GM12875 (cell line): Measurements from ENCODE around the gene CAMKV.

Experiments
- H3K4me3 ChIP-seq: one replicate; pipeline ENCODE4 v1.5.1; 2011; ENCODE audit warnings: low read depth, low read length, control low read depth
- TF ChIP-seq, protein P1 (sequence below): IDR thresholded peaks from 2 replicates; pipeline ENCODE4 v1.5.1; 2011; ENCODE audit warnings: low read depth, mild to moderate bottlenecking, control low read depth, inconsistent platforms, low read length, moderate library complexity, borderline replicate concordance; ENCODE audit not compliant: insufficient read depth

CAMKV gene

GRCh38 chr3:49844464-49845183 lies 25.1 kb downstream of the CAMKV start:
- no peak overlapping the region for H3K4me3 ChIP-seq
- TF ChIP-seq, protein P1, sequence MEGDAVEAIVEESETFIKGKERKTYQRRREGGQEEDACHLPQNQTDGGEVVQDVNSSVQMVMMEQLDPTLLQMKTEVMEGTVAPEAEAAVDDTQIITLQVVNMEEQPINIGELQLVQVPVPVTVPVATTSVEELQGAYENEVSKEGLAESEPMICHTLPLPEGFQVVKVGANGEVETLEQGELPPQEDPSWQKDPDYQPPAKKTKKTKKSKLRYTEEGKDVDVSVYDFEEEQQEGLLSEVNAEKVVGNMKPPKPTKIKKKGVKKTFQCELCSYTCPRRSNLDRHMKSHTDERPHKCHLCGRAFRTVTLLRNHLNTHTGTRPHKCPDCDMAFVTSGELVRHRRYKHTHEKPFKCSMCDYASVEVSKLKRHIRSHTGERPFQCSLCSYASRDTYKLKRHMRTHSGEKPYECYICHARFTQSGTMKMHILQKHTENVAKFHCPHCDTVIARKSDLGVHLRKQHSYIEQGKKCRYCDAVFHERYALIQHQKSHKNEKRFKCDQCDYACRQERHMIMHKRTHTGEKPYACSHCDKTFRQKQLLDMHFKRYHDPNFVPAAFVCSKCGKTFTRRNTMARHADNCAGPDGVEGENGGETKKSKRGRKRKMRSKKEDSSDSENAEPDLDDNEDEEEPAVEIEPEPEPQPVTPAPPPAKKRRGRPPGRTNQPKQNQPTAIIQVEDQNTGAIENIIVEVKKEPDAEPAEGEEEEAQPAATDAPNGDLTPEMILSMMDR = no peak

DNA sequence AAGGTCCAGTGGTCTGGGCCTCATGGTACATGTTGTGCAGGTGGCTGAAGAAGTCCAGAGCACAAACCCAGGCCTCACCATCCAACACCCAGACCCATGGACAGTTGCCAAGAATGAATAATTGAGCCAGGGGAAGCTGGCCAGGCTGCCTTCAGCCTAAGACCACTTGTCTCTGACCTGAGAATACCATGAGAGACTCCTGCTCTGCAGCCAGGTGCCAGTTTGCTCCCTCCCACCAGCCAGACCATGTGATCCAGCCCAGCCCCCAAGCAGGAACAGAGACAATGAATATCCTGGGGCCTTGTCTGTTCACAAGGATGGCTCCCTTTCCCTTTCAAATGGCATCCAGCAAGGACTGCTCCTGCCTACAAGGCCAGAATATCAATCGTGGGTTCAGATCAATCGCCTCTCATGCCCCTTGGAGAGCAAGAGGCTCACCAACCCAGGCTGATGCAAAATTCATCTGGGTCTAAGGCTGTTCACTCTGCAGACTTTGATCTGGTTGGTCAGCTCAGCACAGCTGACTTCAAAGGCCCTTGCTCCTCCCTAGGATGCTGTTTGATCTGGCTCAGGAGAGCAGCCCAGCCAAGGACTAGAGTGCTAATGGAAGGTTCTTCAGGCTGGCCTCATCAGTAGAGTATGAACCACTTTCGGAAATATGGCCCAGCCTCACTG lies 26.7 kb downstream of the CAMKV start:
- TF ChIP-seq, protein P1 = no peak
- no peak overlapping the region for H3K4me3 ChIP-seq

- H3K4me3 ChIP-seq = no peak overlapping the region
- TF ChIP-seq, protein P1 = no peak
Observed at GRCh38 chr3:49841806-49842205, 27.9 kb downstream of the CAMKV start.

GRCh38 chr3:49841126-49841696 lies 28.5 kb downstream of the CAMKV start:
- TF ChIP-seq, protein P1 = peak; percentile 61

DNA sequence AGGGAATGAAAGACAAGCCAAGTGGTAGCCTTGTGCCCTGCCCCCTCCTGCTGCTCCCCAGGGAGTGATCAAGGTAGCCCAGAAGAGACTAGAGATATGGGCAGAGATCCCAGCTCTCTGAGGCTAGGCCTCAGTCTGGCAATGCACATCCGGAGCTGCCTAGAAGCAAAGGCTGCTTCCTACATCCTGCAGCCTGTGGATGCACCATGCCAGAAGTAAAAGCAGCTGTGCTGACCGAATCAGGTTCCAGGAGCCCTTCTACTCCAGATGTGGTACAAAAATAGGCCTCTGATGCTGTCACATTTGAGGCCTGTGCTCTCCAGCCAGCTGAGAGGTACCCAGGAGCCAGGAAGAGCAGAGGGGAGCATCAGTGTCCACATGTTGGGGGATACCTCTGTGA lies 29.3 kb downstream of the CAMKV start:
- H3K4me3 ChIP-seq = no peak overlapping the region
- TF ChIP-seq, protein P1 = no peak

More at GRCh38 chr3:49841126-49841696, 28.5 kb downstream of the CAMKV start:
- no peak overlapping the region for H3K4me3 ChIP-seq

- no peak overlapping the region for H3K4me3 ChIP-seq
- TF ChIP-seq, protein P1 = peak; percentile 77
Observed at GRCh38 chr3:49839193-49839809, 30.4 kb downstream of the CAMKV start.
